Memory B cell (primary cell): ENCODE data around the gene SORCS2.
"Not testable (repeated sequence)": the region's sequence is repeated elsewhere in the genome, so short reads cannot be mapped to it uniquely, and the experiment has no call there.

Experiments
- ATAC-seq: fragments of 150-1000 bp; cut with Tn5 transposase; 2 replicates; pipeline ENCODE4 v1.10.0; 2021; ENCODE audit warnings: low read depth, mild to moderate bottlenecking, moderate library complexity
- DNase-seq, 2 donors: peaks; one replicate each; pipeline ENCODE4 v3.0.0; 2022; ENCODE audit warnings: low spot score in 2 of 2
- H3K27ac Mint-ChIP-seq: one replicate; pipeline ENCODE4 v1.8.0; 2022; ENCODE audit warnings: mild to moderate bottlenecking, moderate library complexity, mixed read lengths
- H3K27me3 Mint-ChIP-seq: one replicate; pipeline ENCODE4 v1.8.0; 2022; ENCODE audit warnings: mixed read lengths
- H3K36me3 Mint-ChIP-seq: one replicate; pipeline ENCODE4 v1.8.0; 2022; ENCODE audit warnings: mild to moderate bottlenecking, mixed read lengths
- H3K4me1 Mint-ChIP-seq: one replicate; pipeline ENCODE4 v1.8.0; 2022; ENCODE audit warnings: mixed read lengths
- H3K4me3 Mint-ChIP-seq: one replicate; pipeline ENCODE4 v1.8.0; 2022; ENCODE audit warnings: mild to moderate bottlenecking, moderate library complexity, mixed read lengths
- H3K9me3 Mint-ChIP-seq: one replicate; pipeline ENCODE4 v1.8.0; 2022; ENCODE audit warnings: mixed read lengths

Gene SORCS2

DNA sequence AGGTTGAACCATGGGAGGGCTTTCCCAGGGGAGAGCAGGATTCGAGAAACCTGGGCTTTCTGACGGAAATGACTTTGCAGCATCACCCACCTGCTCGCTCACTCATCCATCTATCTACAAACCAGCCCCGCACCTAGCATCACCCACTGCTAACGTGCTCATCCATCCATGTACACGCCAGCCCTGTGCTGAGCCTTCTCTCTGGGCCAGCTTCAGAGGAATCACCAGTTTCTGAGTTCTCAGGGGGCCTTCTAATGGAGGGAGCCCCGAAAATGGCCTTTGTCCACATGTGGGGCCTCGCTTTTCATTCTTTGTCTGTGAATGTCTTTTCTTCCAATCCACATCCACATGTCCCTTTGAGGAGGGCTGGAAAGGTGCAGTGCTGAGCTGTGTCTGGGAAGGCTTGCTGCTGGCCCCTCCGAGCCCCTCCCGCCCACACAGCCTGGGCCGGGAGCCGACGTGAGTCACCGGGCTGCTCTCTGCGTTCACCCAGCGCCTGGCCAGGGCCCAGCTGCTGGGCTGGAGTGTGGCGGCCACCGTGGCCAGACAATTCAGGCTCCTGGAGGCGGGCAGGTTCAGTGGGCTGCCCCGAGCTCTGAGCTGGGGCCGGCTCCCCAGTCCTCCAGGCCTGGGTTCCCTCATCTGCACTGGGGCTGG, 14.7 kb downstream of the SORCS2 start:
- Mint-ChIP-seq H3K27ac (no peak overlapping the region), H3K36me3 (no peaks in the 10 kb centered on the region), H3K4me3 (no peak overlapping the region), H3K4me1 (no peaks in the 10 kb centered on the region), H3K9me3 (no peaks in the 10 kb centered on the region), H3K27me3 (peaks cover 2% of the 10 kb centered on the region)
- DNase-seq (no peak), ATAC-seq (no peak)

DNA sequence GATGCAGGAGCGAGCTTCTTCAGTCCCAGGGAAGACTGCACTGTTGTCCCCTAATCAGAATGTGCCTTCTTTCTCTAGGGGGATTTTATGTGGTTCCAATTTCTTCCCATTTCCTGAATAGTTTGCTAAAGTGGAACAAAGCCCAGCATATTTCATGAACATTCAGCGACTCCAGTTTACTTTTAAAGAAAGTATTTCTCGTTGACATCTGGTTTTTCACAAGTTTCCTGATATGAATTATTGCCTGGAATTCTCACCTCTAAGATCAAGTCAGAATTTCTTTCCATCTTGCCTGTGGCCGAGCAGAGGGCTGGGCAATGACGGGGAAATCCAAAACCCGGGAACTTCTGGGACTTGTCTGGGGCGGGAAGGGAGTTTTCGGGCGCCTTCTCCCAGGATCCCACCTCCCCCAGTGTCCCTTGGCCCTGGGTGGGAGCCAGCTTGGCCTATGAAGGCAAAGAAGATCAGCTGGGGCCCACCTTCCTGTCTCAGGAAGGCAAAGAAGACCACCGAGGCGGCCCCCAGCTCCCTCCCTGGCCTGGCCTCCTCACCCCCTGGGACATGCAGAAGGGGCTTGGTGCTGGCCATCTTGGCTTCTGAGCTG, 15.4 kb downstream of the SORCS2 start:
- no peak for DNase-seq
- no peaks in the 10 kb centered on the region for H3K4me1 Mint-ChIP-seq
- no peak for ATAC-seq
- H3K9me3 Mint-ChIP-seq: no peaks in the 10 kb centered on the region
- no peaks in the 10 kb centered on the region for H3K27me3 Mint-ChIP-seq
- no peak overlapping the region for H3K27ac Mint-ChIP-seq
- H3K4me3 Mint-ChIP-seq: no peak overlapping the region
- H3K36me3 Mint-ChIP-seq: no peaks in the 10 kb centered on the region

DNA sequence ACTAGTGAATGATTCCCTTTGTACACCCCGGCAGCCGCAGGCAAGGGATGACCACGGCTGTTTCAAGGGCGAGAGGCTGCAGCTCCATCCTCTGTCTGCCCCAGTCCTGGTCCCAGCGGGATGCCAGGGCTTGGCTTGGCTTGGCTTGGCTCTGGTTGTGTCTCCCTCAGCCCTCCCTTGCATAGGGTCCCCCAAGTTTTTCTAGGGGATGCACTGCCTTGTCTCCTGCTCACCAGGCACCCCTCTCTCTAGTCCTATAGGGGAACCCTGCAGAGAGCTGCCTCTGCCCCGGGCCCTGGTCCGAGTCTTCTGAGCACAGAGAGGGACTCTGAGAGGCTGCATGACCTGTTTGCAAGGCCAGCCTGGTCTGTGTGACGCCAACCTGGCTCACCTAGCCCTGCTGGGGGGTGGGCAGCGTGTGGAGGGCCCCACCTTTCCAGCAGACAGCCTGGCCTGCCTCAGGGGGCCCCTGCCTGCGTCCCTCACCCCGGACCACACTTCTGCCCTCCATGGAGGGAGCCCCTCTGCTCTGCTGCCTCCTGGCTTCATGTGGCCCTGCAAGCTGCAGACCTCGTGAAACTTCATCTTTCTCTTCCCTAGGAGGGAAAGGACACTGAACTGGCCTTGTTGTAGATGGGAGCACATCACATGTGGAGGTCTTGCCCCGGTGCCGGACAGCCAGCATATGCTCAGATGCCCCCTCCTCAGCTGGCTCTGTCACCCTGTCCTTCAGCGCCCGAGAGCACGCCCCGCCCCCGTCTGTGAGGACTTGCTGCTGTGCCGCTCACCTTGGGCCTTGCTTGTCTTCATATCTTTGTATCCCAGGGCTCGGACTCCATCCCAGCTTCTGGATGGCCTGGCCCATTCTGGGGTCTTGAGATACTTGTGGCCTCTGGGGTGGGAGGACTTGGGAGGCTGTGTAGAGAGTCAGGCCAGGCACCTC, 16.4 kb downstream of the SORCS2 start:
- no peak overlapping the region for H3K27ac Mint-ChIP-seq
- no peaks in the 10 kb centered on the region for H3K4me1 Mint-ChIP-seq
- no peak overlapping the region for H3K4me3 Mint-ChIP-seq
- H3K27me3 Mint-ChIP-seq: no peaks in the 10 kb centered on the region
- ATAC-seq: no peak
- no peak for DNase-seq
- H3K36me3 Mint-ChIP-seq: no peaks in the 10 kb centered on the region
- H3K9me3 Mint-ChIP-seq: no peaks in the 10 kb centered on the region

DNA sequence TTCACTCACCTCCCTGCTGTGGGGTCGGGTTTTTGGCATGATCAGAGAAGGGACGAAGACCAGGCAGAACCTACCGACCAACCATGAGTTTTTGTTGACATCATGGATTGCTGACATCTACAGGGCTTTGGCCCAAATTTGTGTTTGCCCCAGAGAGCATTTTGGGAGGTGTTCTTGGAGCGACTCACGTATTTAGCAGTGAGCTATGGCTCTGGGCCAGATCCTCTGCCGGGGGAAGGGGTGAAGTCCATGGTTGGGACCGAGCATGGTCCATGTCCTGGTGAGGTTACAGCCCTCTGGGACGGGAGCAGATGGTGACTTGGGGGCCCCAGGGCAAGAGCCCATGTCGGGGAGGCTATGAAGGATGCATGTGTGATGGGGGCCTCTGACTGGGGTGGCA, 17.4 kb downstream of the SORCS2 start:
- Mint-ChIP-seq H3K36me3 (no peaks in the 10 kb centered on the region), H3K4me1 (no peaks in the 10 kb centered on the region), H3K9me3 (peaks cover 1% of the 10 kb centered on the region), H3K4me3 (no peak overlapping the region), H3K27me3 (no peaks in the 10 kb centered on the region), H3K27ac (no peak overlapping the region)
- DNase-seq (no peak), ATAC-seq (no peak)

DNA sequence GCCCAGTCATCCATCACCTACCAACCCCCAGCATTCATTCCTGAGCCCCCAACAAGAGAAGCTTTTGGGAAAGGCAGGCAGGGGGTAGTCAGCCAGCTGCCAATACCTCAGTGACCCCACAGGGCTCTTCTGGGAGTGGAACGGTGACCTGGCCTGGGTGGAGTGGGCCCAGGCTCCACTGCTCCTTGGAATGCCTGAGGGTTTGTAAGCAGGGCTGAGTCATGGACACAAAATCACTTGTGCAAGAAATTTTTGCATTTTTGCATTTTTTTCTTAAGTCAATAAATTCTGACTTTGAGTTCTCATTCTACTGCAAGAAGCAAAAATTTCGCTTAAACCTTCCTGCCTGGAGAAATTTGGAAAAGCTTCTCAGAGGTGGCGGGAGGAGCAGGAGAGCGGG, 18.5 kb downstream of the SORCS2 start:
- ATAC-seq (no peak), DNase-seq (no peak)
- Mint-ChIP-seq H3K4me1 (no peaks in the 10 kb centered on the region), H3K4me3 (no peak overlapping the region), H3K36me3 (no peaks in the 10 kb centered on the region), H3K9me3 (peaks cover 1% of the 10 kb centered on the region), H3K27ac (no peak overlapping the region), H3K27me3 (no peaks in the 10 kb centered on the region)

DNA sequence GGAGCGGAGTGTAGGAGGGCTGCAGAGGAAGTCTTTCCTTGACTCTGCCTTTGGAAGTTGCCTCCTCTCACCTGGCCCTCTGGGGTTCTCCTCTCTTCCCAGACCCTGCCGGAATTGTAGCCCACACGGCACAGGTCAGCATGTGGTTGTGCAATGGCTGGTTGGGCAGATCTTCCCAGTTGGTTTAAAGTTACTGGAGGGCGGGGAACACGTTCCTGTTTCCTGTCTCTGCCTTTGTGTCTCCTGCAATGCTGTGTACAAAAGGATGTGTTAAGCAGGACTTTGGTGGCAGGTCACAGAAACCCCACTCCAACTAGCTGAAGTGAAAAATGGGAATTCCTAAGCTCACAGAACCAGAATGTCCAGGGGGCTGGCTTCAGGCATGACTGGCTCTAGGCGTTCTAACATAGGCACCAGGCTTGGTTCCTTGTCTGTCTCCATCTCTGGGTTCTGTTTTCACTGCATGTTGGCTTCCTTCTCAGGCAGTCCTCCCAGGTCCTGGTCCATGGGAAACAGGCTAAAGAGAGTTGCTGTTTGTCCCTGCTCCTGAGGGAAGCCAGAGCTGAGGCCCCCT, 19.9 kb downstream of the SORCS2 start:
- Mint-ChIP-seq H3K27me3 (no peaks in the 10 kb centered on the region), H3K4me1 (no peaks in the 10 kb centered on the region), H3K9me3 (peaks cover 1% of the 10 kb centered on the region), H3K36me3 (no peaks in the 10 kb centered on the region), H3K4me3 (no peak overlapping the region), H3K27ac (no peak overlapping the region)
- ATAC-seq (no peak), DNase-seq (no peak)

DNA sequence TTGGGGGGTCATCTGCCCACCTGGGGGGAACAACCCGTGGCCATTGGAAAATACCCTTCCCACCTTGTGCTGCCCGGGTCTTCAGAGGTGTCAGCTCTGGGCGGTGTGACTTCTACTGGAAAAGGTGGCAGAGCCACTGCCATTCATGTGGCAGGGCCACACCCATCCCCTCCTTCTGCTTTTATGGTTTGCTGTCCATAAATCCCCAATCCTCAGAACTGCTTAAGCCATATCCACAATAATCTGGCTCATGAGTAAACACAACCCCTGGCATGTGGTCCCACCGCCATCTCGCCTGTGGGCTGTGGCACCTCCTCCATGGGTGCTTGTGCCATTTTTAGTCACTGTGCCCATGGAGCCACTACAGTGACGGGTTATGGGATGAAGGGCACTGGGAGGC, 20.6 kb downstream of the SORCS2 start:
- Mint-ChIP-seq H3K9me3 (peaks cover 1% of the 10 kb centered on the region), H3K36me3 (no peaks in the 10 kb centered on the region), H3K27ac (no peak overlapping the region), H3K4me1 (no peaks in the 10 kb centered on the region), H3K27me3 (no peaks in the 10 kb centered on the region), H3K4me3 (no peak overlapping the region)
- ATAC-seq (no peak), DNase-seq (no peak)

DNA sequence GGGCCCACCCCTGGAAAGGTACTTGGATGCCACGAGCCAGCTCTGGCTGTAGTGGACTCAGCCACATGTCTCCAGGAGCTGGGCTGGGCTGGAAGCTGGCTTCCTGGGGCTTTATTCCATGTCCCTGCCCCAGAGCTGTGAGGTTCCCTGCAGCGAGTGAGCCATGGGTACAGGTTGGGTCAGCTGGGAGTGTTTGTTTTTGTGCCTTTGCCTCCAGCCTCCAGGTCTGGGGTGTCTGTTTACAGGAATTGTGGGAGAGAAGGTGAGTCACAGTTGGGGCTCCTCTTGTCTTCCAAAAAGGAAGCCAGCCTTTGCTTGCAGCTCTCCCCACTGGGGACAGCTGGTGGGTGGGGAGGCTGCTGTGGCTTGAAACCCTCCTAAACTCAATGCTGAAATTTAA, 21.5 kb downstream of the SORCS2 start:
- peaks cover 1% of the 10 kb centered on the region for H3K9me3 Mint-ChIP-seq
- no peak overlapping the region for H3K27ac Mint-ChIP-seq
- no peaks in the 10 kb centered on the region for H3K4me1 Mint-ChIP-seq
- no peaks in the 10 kb centered on the region for H3K36me3 Mint-ChIP-seq
- no peak overlapping the region for H3K4me3 Mint-ChIP-seq
- H3K27me3 Mint-ChIP-seq: no peaks in the 10 kb centered on the region
- no peak for DNase-seq
- no peak for ATAC-seq

DNA sequence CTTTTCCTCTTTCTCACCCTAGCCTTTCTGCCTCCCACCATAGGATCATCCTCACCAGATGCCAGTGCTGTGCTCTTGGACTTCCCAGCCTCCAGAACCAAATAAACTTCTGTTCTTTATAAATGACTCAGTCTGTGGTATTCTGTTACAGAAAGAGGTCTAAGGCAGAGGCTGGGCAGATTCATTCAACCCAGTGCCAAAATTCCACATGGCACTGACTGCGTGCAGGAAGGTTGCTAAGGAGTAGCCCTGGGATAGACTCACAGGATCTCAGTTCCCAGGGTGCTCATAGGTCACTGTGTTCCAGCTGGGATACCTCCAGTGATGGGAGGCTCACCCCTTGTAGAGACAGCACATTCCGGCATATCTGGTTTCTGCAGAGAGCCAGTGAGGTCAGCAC, 22.0 kb downstream of the SORCS2 start:
- Mint-ChIP-seq H3K9me3 (peaks cover 1% of the 10 kb centered on the region), H3K27me3 (peaks cover 3% of the 10 kb centered on the region), H3K36me3 (no peaks in the 10 kb centered on the region), H3K4me1 (no peaks in the 10 kb centered on the region), H3K27ac (no peak overlapping the region), H3K4me3 (no peak overlapping the region)
- ATAC-seq (no peak), DNase-seq (no peak)

DNA sequence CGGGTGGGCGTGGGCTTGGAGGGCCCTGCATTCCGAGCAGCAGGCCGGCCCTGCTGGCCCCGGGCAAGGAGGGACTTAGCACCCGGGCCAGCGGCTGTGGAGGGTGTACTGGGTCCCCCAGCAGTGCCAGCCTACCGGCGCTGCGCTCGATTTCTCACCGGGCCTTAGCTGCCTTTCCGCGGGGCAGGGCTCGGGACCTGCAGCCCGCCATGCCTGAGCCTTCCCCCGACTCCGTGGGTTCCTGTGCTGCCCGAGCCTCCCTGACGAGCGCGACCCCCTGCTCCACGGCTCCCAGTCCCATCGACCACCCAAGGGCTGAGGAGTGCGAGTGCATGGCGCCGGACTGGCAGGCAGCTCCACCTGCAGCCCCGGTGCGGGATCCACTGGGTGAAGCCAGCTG, 22.8 kb downstream of the SORCS2 start:
- not testable (repeated sequence) for H3K4me1 Mint-ChIP-seq, ATAC-seq, H3K27me3 Mint-ChIP-seq, H3K4me3 Mint-ChIP-seq, H3K36me3 Mint-ChIP-seq, DNase-seq, H3K27ac Mint-ChIP-seq, H3K9me3 Mint-ChIP-seq

DNA sequence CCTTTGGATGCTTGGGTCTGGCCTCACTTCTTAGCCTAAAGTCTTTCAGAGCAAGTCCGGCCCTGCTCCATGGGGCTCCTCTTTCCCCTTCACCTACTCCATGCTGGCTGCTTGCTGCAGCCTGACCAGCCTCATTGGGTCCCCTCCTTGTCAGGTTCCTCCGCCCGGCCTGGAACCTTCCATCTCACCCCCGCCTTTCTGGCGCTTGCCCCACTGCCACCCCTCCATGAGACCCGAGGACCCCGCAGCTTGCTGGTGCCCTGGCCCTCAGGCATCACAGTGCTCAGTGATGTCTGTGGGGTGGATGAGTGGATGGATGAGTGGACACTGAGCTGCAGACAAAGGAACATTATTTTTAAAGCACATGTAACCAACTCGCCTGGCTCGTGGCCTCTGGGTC, 24.7 kb downstream of the SORCS2 start:
- no peak overlapping the region for H3K27ac Mint-ChIP-seq
- no peaks in the 10 kb centered on the region for H3K36me3 Mint-ChIP-seq
- no peaks in the 10 kb centered on the region for H3K4me1 Mint-ChIP-seq
- H3K9me3 Mint-ChIP-seq: peaks cover 1% of the 10 kb centered on the region
- no peak overlapping the region for H3K4me3 Mint-ChIP-seq
- ATAC-seq (no peak), DNase-seq (no peak)
- H3K27me3 Mint-ChIP-seq: peaks cover 7% of the 10 kb centered on the region

DNA sequence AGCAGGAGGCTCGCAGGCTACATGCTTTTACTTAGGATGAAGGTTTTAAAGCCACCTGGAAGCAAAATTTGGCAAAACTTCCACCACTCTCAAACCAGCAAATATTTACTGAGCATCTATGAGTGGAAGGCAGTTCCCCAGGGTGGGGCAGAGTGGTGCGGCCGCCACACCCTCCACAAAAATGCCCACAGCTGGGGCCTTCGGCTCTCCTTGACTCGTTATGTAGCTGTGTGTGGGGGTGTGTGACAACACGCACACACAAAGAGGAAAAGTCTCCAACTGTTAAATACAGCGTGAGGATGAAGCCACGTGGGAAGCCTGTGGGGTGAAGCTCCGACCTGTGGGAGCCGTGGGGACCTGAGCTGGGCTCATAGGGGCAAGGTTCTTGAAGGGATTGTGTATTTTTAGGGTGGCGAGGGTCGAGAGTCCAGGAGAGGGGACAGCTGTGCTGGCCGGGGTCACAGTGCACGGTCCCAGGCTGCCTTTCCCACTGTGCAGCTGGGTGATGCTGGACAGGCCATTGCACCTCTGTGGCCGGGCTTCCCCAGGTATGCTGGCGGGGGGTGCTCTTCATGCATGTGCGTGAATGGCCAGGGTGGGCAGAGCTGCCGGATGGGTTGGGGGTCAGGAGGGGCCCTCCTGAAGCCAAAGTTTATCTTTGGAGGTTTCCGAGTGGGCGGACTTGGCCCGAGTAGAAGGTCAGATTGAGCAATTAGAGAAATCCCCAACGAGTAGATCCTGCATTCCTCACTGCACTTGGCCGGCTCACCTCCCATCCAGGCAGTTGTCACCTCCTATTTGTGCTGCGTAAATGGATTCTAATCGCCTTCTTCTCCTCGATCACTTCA, 25.4 kb downstream of the SORCS2 start:
- Mint-ChIP-seq H3K27me3 (peaks cover 10% of the 10 kb centered on the region), H3K4me1 (no peaks in the 10 kb centered on the region), H3K9me3 (peaks cover 1% of the 10 kb centered on the region), H3K36me3 (no peaks in the 10 kb centered on the region), H3K4me3 (no peak overlapping the region), H3K27ac (no peak overlapping the region)
- DNase-seq (no peak), ATAC-seq (no peak)

DNA sequence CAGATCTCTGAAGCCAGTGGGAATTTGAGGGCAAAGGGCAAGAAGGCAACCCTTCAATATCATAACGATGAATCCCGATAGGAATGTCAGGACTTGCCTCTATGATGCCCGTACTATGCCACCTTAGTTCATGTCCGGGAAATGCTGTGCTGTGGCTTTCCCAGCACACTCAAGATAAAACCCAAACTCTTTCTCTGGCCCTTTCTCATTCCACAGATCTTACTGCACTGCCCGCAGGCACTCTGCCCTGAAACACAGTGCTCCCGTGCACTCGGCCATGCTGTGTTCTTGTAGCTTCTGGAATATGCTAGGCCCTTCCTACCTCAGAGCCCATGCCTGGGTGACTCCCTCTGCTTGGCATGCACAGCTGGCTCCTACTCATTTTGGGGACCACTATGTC, 26.3 kb downstream of the SORCS2 start:
- Mint-ChIP-seq H3K4me3 (no peak overlapping the region), H3K9me3 (peaks cover 1% of the 10 kb centered on the region), H3K27me3 (peaks cover 10% of the 10 kb centered on the region), H3K4me1 (no peaks in the 10 kb centered on the region), H3K27ac (no peak overlapping the region), H3K36me3 (no peaks in the 10 kb centered on the region)
- DNase-seq (no peak), ATAC-seq (no peak)
